CD4-positive, alpha-beta T cell treated with Interleukin-17A for 4 hours (primary cell): ENCODE data around the gene VPS37B.
"Not testable (repeated sequence)": the region's sequence is repeated elsewhere in the genome, so short reads cannot be mapped to it uniquely, and the experiment has no call there.

ENCODE experiments used
- DNase-seq: peaks from one replicate; pipeline ENCODE4 v3.0.0-alpha.2; 2020; ENCODE audit warnings: mixed read lengths

VPS37B gene, protein sequence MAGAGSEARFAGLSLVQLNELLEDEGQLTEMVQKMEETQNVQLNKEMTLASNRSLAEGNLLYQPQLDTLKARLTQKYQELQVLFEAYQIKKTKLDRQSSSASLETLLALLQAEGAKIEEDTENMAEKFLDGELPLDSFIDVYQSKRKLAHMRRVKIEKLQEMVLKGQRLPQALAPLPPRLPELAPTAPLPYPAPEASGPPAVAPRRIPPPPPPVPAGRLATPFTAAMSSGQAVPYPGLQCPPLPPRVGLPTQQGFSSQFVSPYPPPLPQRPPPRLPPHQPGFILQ

DNA sequence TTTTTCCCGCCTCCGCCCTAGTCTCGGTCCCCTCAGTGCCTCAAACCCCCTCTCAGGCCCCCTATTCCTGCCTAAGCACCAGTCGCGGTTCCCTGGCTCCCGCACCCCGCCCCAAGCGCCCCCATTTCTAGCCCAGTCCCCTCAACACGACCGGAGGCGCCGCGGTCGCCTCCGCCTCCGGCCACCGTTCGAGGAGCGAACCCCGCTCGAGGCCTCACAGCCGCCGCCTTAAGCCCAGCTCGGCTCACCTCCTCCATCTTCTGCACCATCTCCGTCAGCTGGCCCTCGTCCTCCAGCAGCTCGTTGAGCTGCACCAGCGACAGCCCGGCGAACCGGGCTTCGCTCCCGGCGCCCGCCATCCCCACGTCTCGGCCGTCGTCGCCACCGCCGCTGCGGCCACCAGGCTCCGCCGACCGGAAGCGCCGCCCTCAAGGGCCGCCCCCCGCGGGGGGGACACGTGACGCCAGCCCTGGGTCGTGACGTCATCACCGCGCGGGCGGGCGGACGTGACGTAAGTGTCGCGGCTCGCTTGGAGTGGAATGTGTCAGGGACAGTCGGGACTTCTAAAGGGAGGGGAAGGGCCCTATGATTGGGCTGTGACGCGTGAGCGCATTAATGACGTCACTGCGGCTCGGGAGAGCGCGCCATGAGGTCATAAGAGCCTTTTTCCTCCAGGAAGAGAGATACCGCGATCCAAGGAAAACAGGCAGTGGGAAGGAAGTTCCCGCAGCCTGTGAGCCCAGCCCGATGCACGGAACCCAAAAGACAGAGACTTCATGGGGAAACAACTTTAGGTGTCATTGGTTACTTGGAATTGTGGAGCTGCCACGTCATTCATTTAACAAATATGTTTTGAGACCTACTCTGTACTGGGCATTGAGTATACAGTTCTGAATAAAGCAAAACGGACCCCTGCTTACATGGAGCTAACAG, at the start of gene VPS37B:
Gene VPS37B (minus strand): TSS at position 421 of the 933 bp plus-strand sequence. CDS start 62 bp downstream, at position 359.
- peak; percentile 83 for DNase-seq

DNA sequence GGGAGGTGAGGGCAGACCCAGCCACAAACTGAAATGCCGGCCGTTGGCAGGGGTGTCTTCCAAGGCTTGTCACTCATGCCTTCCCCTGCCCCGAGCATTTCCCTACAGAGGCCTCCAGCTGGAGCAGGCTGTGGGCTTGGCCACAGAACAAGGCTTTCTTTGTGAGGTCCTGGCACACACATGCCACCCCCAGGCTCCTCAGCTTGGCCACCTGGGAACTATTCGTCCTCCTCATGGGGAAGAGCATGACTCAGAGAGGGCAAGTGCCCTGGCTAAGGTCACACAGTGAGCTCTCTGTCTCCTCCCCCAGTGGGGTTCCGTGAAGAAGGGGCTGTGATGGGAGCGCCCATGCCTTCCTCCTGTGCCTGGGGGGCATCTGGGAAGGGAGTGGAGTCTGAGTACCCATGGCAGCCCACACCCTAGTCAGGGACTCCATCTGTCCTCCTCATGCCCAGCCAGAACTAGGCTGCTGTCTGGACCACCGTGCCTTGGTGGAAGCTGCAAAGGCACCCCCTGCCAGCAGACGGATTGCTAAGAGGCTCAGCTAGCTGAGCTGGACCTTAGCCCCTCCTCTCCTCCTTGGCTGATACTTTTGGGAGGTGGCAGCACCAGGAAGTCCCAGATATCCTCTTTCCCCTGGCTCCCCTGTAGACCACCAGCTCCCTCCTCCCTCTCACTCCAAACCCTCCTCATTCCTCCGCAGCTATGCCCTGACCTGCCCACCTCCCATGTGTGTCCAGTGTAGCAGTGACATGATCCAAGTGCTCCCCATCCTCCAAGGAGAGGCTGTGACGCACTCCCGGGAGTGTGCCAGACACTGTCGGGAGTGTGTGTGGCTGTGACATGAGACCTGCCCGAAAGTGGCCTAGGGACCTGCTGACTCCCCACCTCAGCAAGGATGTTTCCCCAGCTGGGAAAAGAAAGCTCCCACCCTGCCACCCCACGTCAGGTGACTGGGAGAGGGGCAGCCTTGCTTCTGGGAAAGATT, 49.0 kb upstream of the VPS37B start:
- DNase-seq = no peak

DNA sequence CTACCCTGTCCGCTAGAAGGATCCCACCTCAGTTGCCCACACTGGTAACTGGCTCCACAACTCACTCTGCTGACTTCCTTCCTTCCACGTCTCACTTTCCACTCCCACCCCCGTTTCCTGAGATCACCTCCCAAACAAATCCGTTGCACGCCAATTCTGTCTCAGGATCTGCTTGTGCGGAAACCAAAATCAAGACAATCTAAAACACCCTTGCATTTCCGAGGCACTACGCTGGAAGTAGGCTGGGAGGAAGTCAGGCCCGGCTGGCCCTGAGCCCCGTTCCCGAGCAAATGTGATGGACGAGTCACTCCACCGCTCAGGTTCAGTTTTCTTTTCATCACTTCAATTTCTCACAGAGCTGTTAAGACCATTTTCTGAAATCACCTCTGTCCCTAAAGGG, 47.3 kb upstream of the VPS37B start:
- no peak for DNase-seq

DNA sequence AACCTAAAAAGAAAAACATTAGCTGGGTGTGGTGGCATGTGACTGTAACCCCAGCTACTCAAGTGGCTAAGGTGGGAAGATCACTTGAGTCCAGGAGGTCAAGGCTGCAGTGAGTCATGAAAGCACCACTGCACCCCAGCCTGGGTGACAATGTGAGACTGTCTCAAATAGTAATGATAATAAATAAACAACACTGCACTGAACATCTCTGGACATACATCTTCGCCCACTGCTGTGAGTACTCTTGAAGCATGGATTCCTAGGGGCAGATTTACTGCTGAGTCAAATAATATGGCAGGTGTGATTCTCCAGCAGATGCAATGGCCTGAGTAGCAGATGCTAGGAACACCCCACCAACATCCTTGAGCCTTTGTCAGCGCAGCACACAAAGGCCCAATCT, 46.7 kb upstream of the VPS37B start:
- DNase-seq = no peak

DNA sequence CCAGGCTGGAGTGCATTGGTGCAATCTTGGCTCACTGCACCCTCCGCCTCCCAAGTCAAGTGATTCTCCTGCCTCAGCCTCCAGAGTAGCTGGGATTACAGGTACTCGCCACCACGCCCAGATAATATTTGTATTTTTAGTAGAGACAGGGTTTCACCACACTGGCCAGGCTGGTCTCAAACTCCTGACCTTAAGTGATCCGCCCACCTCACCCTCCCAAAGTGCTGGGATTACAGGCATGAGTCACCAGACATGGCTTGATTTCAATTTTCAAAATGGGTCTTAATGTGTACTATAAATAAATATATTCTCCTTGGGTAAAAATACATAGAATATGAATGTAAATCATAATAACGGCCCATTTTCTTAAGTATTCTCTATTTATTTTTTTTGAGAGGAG, 45.4 kb upstream of the VPS37B start:
- not testable (repeated sequence) for DNase-seq

DNA sequence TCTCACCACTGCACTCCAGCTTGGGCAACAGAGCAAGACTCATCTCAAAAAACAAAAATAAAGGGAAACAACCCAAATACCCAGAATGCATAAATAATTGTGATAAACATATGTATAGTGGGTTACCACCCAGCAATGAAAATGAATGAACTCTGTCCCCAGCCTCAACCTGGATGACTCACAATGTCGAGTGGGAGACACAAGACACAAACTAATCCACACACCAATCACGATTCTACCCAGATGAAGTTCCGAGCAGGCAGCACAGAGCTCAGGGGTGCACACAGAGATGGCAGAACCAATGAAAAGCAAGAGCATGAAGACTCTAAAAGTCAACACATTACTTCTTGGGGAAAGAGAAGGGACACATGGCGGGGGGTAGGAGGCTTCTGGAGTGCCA, 43.2 kb upstream of the VPS37B start:
- DNase-seq = no peak

DNA sequence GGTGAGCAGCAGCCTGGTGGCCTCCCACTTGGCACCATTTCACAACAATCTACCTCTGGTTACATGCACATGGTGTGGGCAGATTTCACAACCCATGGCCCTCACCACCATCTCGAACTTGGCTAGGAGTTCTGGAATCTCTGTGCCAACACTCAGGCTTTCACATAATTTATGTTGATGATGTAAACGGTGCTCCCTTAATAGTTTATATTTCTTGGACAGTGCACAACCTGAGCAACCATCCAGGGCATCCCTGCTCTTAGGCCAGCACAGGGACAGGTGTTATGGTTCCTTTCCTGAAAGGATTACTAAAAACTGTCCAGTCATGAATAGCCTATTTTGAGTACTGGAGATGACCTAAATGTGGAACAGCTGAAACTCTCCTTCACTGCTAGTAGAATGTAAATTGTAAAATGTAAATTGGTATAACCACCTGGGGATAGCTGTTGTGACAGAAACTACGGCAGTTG, 41.7 kb upstream of the VPS37B start:
- no peak for DNase-seq

DNA sequence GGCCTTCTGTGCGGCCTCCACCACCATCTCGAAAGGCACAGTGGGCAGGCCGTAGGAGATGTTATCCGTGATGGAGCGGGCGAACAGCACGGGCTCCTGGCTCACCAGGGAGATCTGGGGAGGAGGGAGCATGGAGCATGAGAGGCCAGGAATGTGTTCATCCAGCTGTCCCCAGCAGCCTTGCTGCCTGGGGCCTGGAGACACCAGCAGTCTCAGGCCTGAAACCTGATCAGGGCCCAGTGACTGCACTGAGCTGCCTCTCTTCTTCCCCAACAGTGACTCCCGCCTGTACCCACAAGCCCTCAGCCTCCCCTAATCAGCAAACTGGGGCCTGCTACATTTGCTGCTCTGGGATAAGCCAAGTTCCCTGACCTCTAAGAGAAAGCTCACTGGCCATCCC, 39.4 kb upstream of the VPS37B start:
- DNase-seq = no peak

DNA sequence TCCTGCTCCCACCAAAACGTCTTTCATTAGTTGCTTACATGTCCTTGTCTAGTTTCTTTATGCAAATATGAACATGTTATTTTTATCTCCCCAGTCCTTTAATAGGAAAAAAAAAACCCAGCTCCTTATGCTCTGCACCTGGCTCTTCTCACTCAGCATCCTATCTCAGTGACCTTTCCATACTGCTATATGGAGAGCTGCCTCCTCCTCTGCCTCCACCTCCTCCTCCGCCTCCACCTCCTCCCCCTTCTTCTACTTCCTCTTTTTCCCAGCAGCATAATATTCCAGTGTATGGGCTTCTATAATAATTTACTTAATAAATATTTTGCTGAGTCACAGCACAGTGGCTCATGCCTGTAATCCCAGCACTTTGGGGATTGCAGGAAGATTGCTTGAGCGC, 38.8 kb upstream of the VPS37B start:
- no peak for DNase-seq

DNA sequence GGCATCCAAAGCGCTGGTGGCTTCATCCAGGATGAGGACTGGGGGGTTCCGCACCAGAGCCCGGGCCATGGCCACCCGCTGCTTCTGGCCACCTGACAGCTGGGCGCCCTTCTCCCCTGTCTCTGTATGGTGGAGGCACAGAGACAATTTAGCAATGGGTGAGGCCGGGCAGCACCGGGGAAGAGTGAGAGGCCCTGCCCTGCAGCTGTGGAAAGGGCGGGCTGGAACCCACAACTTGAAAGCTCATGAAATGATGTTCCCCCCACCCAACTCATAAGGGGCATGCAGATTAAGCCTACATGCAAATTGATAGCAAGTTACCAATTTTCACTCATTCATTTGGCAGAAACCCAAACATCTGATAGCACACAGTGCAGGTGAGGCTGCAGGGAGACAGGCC, 36.3 kb upstream of the VPS37B start:
- DNase-seq = no peak

DNA sequence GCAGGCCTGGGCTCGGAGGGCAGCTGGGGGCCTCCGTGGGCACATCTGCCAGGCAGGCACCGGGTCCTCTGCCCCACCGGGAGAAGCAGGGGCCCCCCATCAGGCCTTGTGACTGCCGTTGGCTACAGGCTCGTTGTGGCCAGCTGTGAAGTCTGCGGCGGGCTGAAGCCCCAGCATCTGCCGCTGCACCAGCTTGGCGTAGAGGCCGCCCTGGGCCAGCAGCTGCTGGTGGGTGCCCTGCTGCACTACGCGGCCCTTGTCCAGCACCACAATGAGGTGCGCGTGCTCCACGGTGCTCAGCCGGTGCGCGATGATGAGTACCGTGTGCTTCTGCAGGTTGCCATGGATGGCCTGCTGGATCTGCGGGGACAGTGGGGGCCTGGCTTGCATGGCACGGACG, 33.9 kb upstream of the VPS37B start:
- DNase-seq = no peak

DNA sequence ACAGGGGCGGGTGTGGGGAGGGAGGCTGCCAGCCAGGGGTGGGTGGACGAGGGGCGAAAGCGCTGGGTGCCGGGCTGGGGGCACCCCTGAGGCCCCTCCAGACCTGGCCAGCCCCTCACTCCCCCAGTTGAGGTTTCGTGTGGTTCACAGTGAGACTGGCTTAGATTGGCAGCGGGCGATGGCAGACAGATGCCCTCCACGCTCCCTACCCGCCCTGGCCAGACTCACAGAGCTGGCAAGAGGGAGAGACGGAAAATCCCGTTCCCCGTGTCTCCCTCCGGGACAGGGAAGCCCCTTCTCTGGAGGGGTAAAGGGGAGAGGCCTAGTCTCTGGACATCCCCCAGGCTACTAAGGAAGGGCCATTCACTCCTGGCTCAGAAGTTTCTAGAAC, 33.2 kb upstream of the VPS37B start:
- DNase-seq = no peak

DNA sequence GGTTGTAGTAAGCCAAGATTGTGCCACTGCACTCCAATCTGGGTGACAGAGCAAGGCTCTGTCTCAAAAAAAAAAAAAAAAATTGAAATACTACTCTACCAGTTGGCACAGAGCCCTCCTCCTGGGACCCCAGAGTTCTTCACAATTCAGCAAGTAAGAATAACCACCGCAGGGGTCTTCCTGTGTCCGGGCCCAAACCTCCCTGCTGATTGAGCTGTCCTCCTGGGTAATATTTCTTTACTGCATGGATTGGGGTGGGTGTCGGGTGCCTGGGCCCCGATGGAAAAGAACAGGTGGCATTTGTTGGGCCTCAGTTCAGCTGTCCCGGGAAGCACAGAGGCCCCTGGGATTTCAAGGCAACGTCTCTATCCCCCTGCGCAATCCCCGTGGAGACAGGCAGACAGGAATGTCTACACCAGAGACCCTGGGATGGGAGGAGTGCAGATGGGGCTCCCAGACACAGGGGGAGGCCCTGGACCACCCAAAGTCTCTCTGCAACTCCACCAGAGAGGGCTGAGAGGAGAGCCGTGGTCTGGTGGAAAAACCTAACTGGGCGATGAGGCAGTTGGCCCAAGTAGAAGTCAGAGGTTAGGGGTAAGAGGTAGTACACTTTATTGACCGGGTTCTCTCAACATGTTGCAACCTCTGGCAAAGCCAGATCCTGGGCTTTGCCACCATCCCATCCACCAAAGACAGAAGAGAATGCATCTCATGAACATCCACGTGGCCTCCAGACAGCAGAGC, 32.7 kb upstream of the VPS37B start:
- no peak for DNase-seq

DNA sequence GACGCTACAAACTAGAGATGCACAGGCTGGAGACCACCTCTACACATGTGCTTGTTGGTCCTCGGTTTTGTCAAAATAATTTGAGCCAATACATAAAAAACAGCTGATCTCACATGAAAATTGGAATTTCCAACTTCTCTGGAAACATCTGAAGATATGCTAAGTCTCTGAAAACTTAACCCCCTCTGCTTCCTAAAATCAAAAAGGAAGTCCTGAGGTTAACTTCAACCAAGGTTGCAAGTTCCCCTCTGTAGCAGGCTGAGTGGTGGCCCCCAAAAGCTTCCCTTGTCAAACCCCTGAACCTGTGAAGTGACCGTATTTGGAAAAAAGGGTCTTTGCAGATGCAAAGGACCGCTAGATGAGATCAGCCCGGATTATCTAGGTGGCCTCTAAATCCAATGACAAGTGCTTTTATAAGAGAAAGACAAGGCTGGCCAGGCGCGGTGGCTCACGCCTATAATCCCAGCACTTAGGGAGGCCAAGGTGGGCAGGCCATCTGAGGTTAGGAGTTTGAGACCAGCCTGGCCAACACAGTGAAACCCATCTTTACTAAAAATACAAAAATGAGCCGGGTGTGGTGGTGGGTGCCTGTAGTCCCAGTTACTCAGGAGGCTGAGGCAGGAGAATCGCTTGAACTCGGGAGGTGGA, 32.0 kb upstream of the VPS37B start:
- DNase-seq = no peak

DNA sequence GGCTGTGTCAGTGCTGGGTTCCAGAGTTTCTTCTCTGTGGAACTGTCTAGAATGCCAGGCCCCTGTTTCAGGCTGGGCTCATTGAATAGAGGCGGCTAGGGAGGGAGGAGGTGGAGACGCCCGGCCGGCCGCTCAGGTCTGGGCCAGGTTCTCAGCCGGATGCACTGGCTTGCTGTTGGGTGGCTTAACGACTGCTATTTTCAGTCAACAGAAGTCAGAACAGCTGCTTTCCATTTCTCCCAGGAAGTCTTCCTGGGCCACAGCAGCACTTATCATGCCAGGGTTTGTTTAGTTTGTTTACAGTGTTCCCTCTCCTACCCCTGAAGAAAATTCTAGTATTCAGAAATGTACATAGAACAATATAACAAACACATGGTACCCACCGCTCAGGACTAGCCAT, 26.0 kb upstream of the VPS37B start:
- DNase-seq = no peak

DNA sequence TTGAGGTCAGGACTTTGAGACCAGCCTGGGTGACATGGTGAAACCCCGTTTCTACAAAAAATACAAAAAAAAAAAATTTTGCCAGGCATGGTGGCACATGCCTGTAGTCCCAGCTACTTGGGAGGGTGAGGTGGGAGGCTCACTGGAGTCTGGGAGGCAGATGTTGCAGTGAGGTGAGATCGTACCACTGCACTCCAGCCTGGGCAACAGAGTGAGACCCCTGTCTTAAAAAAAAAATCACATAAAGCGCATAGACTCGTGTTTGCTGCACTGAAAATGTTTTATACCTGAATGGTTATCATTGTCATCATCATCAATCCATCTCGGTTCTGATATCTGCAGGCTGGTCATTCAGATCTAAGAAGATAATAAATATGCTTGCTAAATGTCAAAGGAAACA, 24.8 kb upstream of the VPS37B start:
- no peak for DNase-seq

DNA sequence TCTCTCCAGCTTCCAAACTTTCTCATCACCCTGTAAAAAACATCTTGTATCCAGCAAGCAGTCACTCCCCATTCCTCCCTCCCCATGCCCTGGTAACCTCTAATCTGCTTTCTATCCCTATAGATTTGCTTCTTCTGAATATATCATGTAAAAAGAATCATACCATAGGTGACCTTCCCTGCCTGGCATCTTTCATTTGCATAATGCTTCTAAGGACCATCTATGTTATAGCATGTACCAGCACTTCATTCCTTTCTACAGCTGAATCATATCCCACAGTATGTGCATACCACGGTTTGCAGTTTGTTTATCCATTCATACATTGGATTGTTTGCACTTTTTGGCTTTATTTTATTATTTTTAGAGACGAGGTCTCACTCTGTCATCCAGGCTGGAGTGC, 22.9 kb upstream of the VPS37B start:
- no peak for DNase-seq

DNA sequence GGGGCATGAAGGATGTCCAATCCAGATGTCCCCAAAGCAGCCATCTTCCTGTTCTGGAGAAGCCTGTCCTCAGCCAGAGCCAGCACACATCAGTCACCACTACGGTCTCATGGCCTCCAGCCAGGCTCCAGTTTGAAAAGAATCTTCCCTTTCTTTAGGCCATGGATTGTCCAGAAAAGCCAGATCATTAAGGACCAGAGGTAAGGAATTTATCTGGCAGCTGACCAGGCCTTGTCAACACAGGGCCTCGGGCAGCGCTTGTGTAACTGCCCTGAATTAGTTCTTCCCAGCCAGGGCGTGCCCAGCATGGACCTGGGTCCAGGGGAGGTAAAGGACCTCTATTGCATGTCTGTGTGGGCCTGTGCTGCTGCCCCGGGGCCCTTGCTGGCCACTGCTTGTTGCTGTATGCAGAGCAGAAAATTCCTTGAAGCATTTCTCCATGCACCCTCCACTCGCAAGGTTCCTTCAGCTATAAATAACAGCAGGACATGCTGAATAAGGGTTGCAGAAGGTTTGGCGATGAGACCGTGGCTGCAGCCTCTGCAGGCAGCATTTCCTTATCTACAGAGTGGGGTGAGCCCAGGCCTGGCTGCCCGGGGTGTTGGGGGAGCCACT, 21.7 kb upstream of the VPS37B start:
- no peak for DNase-seq

DNA sequence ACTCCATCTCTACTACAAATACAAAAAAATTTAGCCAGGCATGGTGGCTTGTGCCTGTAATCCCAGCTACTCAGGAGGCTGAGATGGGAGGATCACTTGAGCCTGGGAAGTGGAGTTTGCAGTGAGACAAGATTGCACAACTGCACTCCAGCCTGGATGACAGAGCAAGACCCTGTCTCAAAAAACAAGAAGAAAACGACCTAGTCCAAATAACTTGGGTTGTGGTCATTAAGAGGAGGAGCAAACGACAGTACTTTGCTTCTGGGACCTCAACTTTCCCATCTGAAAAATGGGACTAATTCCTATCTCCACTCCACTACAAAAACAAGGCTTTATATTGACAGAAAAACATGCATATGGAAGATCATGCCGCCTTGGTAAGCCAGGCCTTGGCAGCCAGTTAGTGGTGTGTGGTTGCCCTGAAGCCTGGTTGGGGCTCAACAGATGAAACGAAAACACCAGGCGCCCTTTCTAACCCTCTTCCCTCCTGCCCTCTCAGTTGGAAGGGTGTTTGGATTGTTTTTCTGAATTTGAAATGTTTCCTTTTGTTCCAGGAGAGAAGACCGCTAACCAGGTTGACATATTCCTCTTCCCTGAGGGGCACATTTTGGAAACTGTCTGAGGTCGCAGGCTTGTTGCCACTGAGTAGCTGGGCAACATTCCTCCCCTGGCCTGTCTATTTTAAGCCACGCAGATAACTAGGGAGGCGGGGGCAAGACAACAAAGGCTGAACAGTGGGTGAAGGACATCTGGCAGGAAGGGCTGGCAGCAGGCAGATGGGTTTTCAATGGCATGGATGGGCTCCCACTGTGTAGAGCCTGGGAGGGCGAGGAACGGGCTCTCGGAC, 13.7 kb upstream of the VPS37B start:
- DNase-seq = no peak

DNA sequence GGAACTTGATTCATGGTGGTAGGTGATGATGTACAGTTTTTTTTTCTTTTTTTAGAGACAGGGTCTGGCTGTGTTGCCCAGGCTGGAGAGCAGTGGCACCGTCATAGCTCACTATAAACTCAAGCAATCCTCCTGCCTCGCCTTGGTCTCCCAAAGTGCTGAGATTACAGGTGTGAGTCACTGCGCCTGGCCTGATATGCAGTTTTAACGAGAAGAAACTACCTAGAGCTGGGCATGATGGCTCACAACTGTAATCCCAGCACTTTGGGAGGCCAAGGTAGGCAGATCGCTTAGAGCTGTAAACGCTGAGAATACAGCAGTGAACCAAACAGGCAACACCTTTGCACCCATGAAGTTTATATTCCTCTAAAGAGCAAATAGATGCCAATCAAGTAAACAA, 13.0 kb upstream of the VPS37B start:
- DNase-seq = no peak
